ENCODE results near the gene H3-3A. TPM values are rescaled to one million over a fixed set of nuclear protein-coding genes. Genes with fewer than 3 reads are reported as not detected.

H3-3A gene
- 100 to 1,000 TPM in 1 of 2 donors, 10 to 100 TPM in 1; 76.6 to 338 TPM for total RNA-seq
- 100 to 1,000 TPM; 188 to 190 TPM for polyA plus RNA-seq

DNA sequence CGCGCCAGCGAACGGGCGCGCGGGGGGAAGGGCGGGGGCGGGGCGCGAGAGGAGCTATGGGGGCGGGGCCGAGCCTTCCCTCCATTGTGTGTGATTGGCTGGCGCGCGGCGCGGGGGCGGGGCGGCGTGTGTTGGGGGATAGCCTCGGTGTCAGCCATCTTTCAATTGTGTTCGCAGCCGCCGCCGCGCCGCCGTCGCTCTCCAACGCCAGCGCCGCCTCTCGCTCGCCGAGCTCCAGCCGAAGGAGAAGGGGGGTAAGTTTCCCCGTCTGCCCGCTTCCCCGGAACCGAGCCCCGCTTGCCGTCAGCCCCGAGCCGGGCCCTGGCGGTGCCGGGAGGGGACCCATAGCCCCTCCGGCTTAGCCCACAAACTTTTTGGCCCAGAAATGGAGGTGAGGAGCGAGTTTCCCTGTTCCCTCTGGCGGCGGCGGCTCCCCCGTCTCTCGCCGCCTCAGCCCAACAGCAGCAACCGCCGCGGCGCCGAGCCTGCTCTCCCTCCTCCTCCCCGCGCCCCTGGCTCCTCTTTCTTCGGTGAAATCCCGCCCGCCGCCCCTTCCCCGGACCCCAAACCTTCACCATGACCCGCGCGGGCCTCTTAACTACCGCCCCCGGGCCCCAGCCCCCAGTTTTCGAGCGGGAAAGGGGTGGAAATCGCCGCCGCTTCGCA lies at the start of gene H3-3A:
H3-3A (plus strand) TSS at position 159 of the 666 bp plus-strand sequence. CDS start 1,636 bp downstream, outside the sequence.
- Histone ChIP-seq H3K9ac (ENCODE audit: low read depth in 1 of 2, low read length in 2 of 2) (peak within 1 kb of the TSS; percentile 98), H3K27me3 (ENCODE audit: control insufficient read depth in 4 of 4, insufficient read depth in 4 of 4, low read length in 3 of 4) (no peaks in the 10 kb centered on the region), H3K4me1 (ENCODE audit: control insufficient read depth in 4 of 4, insufficient read depth in 4 of 4, low read length in 3 of 4) (peaks cover 0 to 29% (median 24%) of the 10 kb centered on the region in 4 donors), H3K27ac (ENCODE audit: low read depth in 1 of 2, low read length in 2 of 2) (peak within 1 kb of the TSS; percentile 96 to 99), H3K9me3 (ENCODE audit: control insufficient read depth in 4 of 4, low read length in 3 of 4) (no peaks in the 10 kb centered on the region), H3K4me3 (ENCODE audit: low read depth in 1 of 3, low read length in 3 of 3) (peak within 1 kb of the TSS; percentile 88 to 98 (median 96)), H3K36me3 (ENCODE audit: control insufficient read depth in 4 of 4, insufficient read depth in 3 of 4, low read depth in 1 of 4, low read length in 3 of 4) (peaks cover 3 to 23% (median 13%) of the 10 kb centered on the region in 4 donors)
- TF ChIP-seq, protein P1, sequence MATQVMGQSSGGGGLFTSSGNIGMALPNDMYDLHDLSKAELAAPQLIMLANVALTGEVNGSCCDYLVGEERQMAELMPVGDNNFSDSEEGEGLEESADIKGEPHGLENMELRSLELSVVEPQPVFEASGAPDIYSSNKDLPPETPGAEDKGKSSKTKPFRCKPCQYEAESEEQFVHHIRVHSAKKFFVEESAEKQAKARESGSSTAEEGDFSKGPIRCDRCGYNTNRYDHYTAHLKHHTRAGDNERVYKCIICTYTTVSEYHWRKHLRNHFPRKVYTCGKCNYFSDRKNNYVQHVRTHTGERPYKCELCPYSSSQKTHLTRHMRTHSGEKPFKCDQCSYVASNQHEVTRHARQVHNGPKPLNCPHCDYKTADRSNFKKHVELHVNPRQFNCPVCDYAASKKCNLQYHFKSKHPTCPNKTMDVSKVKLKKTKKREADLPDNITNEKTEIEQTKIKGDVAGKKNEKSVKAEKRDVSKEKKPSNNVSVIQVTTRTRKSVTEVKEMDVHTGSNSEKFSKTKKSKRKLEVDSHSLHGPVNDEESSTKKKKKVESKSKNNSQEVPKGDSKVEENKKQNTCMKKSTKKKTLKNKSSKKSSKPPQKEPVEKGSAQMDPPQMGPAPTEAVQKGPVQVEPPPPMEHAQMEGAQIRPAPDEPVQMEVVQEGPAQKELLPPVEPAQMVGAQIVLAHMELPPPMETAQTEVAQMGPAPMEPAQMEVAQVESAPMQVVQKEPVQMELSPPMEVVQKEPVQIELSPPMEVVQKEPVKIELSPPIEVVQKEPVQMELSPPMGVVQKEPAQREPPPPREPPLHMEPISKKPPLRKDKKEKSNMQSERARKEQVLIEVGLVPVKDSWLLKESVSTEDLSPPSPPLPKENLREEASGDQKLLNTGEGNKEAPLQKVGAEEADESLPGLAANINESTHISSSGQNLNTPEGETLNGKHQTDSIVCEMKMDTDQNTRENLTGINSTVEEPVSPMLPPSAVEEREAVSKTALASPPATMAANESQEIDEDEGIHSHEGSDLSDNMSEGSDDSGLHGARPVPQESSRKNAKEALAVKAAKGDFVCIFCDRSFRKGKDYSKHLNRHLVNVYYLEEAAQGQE (IDR thresholded peaks at IDR 0.05): peak; percentile 47
- TF ChIP-seq RAD21 (IDR thresholded peaks at IDR 0.05) (no peak), HNF4G (IDR thresholded peaks at IDR 0.05) (no peak), FOXA2 (IDR thresholded peaks at IDR 0.05) (no peak), HNF4A (conservative IDR thresholded peaks at IDR 0.05) (no peak), TAF1 (conservative IDR thresholded peaks at IDR 0.05) (peak; percentile 79), FOXA1 (IDR thresholded peaks at IDR 0.05) (no peak), YY1 (IDR thresholded peaks at IDR 0.05) (peak; percentile 67), EGR1 (IDR thresholded peaks at IDR 0.05; ENCODE audit: low read depth in 2 of 2) (peak; percentile 34 to 61), SP1 (IDR thresholded peaks at IDR 0.05) (no peak), NR2F2 (IDR thresholded peaks at IDR 0.05) (no peak), JUND (IDR thresholded peaks at IDR 0.05) (no peak)
- WGBS: under 1% methylated on average over 78 of the region's 78 CpGs
- peak; percentile 100 for DNase-seq (ENCODE audit: low spot score)

DNA sequence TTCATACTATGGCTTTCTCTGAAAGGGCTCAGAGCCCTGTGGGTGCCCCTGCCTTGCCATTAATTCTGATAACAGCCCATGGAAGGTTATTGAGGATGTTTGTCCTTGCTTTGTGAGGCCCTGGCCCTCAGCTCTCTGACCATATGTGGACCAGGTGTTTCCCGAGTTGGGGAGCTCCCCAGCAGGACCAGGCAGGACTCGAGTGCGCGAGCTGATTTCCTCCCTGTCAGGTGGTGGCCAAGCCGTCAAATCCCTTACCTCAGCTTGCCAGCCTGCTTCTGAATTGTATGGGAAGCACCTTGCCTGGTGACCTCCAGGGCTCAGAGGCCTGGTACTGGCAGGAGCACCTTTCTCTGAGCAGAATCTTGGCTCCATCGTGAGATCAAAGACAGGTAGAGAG lies 45.4 kb upstream of the H3-3A start:
- no peak for DNase-seq (ENCODE audit: low spot score)
- Histone ChIP-seq H3K4me1 (ENCODE audit: control insufficient read depth in 4 of 4, insufficient read depth in 4 of 4, low read length in 3 of 4) (no peaks in the 10 kb centered on the region), H3K9me3 (ENCODE audit: control insufficient read depth in 4 of 4, low read length in 3 of 4) (no peaks in the 10 kb centered on the region), H3K27ac (ENCODE audit: low read depth in 1 of 2, low read length in 2 of 2) (no peak overlapping the region), H3K36me3 (ENCODE audit: control insufficient read depth in 4 of 4, insufficient read depth in 3 of 4, low read depth in 1 of 4, low read length in 3 of 4) (no peaks in the 10 kb centered on the region), H3K9ac (ENCODE audit: low read depth in 1 of 2, low read length in 2 of 2) (no peak overlapping the region), H3K4me3 (ENCODE audit: low read depth in 1 of 3, low read length in 3 of 3) (no peak overlapping the region), H3K27me3 (ENCODE audit: control insufficient read depth in 4 of 4, insufficient read depth in 4 of 4, low read length in 3 of 4) (no peaks in the 10 kb centered on the region)
- TF ChIP-seq, protein P2, sequence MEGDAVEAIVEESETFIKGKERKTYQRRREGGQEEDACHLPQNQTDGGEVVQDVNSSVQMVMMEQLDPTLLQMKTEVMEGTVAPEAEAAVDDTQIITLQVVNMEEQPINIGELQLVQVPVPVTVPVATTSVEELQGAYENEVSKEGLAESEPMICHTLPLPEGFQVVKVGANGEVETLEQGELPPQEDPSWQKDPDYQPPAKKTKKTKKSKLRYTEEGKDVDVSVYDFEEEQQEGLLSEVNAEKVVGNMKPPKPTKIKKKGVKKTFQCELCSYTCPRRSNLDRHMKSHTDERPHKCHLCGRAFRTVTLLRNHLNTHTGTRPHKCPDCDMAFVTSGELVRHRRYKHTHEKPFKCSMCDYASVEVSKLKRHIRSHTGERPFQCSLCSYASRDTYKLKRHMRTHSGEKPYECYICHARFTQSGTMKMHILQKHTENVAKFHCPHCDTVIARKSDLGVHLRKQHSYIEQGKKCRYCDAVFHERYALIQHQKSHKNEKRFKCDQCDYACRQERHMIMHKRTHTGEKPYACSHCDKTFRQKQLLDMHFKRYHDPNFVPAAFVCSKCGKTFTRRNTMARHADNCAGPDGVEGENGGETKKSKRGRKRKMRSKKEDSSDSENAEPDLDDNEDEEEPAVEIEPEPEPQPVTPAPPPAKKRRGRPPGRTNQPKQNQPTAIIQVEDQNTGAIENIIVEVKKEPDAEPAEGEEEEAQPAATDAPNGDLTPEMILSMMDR (IDR thresholded peaks at IDR 0.05; ENCODE audit: low read depth, low read length, missing input control): no peak
- TF ChIP-seq RXRA (IDR thresholded peaks at IDR 0.05): no peak
- TF ChIP-seq HNF4A (conservative IDR thresholded peaks at IDR 0.05): no peak
- TF ChIP-seq GABPA (IDR thresholded peaks at IDR 0.05 in 1 of 2, conservative IDR thresholded peaks at IDR 0.05 in 1 of 2): no peak
- TF ChIP-seq JUND (IDR thresholded peaks at IDR 0.05): no peak
- no peak for TF ChIP-seq NR2F2 (IDR thresholded peaks at IDR 0.05)
- TF ChIP-seq, protein P3, sequence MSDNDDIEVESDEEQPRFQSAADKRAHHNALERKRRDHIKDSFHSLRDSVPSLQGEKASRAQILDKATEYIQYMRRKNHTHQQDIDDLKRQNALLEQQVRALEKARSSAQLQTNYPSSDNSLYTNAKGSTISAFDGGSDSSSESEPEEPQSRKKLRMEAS (IDR thresholded peaks at IDR 0.05): no peak
- no peak for TF ChIP-seq TAF1 (conservative IDR thresholded peaks at IDR 0.05)
- 79% methylated on average over 6 of the region's 6 CpGs for WGBS

Measured in liver (tissue), 9 donors.